Dermis lymphatic vessel endothelial cell (primary cell): Measurements from ENCODE around the gene RFC3. TPM values are rescaled to one million over a fixed set of nuclear protein-coding genes. Genes with fewer than 3 reads are reported as not detected.

Experiments
- total RNA-seq: library from RNA; depleted of rRNA; stranded (reverse); fragments of >200 nt; gene quantifications from 2 replicates; pipeline ENCODE4 v1.2.1, GENCODE V29; 2014

Gene RFC3
- total RNA-seq = 4.1 and 5.2 TPM in 2 replicates

GRCh38 chr13:33817901-33818706 is at the start of gene RFC3:
Gene RFC3, plus strand, starts transcription at chr13:33818149. Its CDS starts 30 bp downstream, at chr13:33818179.

